Fibroblast of villous mesenchyme (primary cell): ENCODE data around the gene PDZRN3. TPM values are rescaled to one million over a fixed set of nuclear protein-coding genes. Genes with fewer than 3 reads are reported as not detected.

Experiments used
- DNase-seq: peaks from one replicate; pipeline ENCODE4 v3.0.0-alpha.2; 2010; ENCODE audit warnings: low read depth
- H3K4me3 ChIP-seq: 2 replicates; pipeline ENCODE4 v1.5.1; 2011; ENCODE audit warnings: low read depth, mild to moderate bottlenecking, low read length
- total RNA-seq: library from RNA; depleted of rRNA; stranded (reverse); fragments of >200 nt; gene quantifications from 2 replicates; pipeline ENCODE4 v1.2.3, GENCODE V29; 2012
- TF ChIP-seq, protein P1 (sequence below): IDR thresholded peaks from 2 replicates; pipeline ENCODE4 v1.5.1; 2012; ENCODE audit warnings: low read depth, mild to moderate bottlenecking, low read length; ENCODE audit not compliant: insufficient read depth

PDZRN3 gene
- total RNA-seq, 1 donor, result 33.7 TPM

DNA sequence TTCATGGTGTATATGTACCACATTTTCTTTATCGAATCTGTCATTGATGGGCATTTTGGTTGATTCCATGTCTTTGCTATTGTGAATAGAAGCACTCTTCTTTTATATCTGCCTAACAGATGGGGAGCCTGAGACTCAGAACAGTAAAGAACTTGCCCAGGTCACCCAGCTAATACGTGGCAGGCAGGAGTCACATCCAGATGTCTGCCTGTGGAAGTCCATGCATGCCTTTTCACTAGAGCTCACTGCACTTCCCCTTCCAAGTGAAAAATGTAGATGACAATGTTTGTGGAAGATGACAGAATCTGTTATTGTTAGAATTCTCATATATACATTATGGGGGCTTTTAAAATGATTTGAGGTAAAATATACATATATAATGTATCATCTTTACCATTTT lies 165.0 kb downstream of the PDZRN3 start:
- no peak for DNase-seq
- no peak overlapping the region for H3K4me3 ChIP-seq
- TF ChIP-seq, protein P1, sequence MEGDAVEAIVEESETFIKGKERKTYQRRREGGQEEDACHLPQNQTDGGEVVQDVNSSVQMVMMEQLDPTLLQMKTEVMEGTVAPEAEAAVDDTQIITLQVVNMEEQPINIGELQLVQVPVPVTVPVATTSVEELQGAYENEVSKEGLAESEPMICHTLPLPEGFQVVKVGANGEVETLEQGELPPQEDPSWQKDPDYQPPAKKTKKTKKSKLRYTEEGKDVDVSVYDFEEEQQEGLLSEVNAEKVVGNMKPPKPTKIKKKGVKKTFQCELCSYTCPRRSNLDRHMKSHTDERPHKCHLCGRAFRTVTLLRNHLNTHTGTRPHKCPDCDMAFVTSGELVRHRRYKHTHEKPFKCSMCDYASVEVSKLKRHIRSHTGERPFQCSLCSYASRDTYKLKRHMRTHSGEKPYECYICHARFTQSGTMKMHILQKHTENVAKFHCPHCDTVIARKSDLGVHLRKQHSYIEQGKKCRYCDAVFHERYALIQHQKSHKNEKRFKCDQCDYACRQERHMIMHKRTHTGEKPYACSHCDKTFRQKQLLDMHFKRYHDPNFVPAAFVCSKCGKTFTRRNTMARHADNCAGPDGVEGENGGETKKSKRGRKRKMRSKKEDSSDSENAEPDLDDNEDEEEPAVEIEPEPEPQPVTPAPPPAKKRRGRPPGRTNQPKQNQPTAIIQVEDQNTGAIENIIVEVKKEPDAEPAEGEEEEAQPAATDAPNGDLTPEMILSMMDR, result no peak

GRCh38 chr3:73453666-73454065 lies 171.1 kb downstream of the PDZRN3 start:
- DNase-seq, result no peak
- no peak overlapping the region for H3K4me3 ChIP-seq
- TF ChIP-seq, protein P1, result no peak

- TF ChIP-seq, protein P1, result no peak
- no peak overlapping the region for H3K4me3 ChIP-seq
- DNase-seq, result no peak
Observed at GRCh38 chr3:73452729-73453128, 172.0 kb downstream of the PDZRN3 start.

DNA sequence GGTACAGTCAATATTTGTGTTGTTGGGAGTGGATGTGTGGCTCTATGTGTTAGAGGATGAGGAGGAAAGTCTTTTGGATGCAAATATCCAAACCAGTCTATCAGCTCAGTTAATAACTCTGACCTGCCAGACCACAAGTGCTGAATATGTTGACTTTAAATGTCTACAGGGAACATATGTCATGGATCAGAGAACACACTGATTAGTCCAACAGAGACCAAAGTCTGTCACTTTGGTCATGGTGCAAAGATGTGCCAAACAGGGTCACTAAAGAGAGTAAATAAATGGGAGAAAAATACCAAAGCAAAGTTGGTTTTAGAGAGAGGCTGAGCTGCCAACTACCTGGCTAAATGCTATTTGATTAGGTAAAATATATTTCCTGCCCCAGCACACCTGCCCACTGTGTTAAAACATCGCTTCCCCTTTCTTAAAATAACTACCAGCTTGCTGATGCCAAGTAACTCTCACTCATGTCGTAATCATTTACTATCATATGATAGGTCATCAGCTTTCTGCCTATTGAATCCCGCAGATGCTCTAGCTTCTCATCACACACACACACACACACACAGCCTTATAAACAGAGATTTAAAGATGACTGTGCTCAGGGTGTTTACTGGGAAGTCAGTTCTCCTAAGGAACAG lies 173.3 kb downstream of the PDZRN3 start:
- no peak for DNase-seq
- no peak overlapping the region for H3K4me3 ChIP-seq
- TF ChIP-seq, protein P1, result no peak

DNA sequence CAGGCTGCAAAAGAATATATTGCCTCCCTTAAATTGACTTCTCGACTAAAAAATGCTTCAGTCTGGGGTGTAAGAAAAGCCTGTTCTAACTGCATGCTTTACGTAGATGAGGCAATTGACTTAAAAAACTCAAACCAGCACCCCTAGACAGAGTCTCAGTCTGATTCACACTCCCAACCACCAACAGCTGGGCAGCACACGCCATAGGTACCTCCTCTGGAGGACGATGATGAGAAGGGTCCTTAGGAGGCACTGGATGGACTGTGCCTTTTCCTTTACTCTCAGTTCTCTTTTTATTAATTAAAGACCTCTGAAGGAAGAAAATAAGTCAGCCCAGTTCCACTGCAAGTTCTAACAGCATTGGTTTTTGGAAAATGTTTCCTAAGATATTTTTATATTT lies 175.0 kb downstream of the PDZRN3 start:
- H3K4me3 ChIP-seq, result no peak overlapping the region
- TF ChIP-seq, protein P1, result no peak
- no peak for DNase-seq

DNA sequence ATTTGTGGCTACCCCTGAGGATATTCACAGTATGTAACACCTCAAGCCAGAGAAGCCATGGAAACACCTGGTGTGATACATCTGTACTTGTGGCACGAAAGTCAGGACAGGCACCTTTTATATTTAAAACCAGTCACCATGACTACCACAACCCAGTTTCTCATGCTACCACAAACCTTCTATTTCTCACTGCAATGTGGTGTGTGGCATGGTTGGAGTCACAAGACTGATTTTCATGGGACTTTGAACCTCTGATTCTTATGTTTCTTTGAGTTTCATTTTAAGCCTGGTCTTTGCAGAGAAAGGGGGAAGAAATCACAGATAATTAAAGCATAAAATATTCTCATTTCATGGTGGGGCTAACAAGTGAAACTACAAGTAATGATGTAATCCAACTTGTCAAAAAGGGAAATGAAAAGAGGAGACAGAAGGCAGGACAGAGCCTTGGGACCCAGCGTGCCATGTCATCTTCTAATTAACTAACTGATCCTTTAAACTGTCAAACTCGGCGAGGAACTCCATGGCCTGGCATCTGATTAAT lies 175.9 kb downstream of the PDZRN3 start:
- no peak for DNase-seq
- H3K4me3 ChIP-seq, result no peak overlapping the region
- TF ChIP-seq, protein P1, result no peak

DNA sequence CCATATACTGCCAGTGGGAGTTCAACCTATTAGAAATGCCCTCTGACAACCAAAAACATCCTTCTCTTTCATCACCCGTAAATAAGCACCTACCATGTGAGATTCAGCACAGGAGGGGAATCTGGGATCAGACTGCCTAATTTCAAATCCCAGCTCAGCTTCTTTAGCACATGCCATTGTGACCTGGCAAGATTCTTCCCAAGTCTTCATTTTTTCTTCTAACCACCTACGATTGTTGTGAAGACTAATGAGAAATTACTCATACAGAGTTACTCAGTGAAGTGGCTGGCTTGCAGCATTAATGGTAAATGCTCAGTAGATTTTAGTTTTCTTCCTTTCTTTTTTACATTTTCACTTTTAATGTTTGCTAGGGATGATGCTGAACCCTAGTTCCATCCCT lies 176.7 kb downstream of the PDZRN3 start:
- no peak overlapping the region for H3K4me3 ChIP-seq
- TF ChIP-seq, protein P1, result no peak
- no peak for DNase-seq
